Osteoblast (primary cell): ENCODE data around the gene ZNF689. TPM values are rescaled to one million over a fixed set of nuclear protein-coding genes. Genes with fewer than 3 reads are reported as not detected.

Experiments
- DNase-seq: peaks from one replicate; pipeline ENCODE4 v3.0.0; 2011; ENCODE audit warnings: low spot score, mixed read lengths; ENCODE audit not compliant: insufficient read length; ENCODE audit errors: missing footprints
- H2AFZ ChIP-seq: 2 replicates; pipeline ENCODE4 v1.6.0; 2011; ENCODE audit warnings: mild to moderate bottlenecking, low read length
- H3K27ac ChIP-seq: 2 replicates; pipeline ENCODE4 v1.5.1; 2011; ENCODE audit warnings: mild to moderate bottlenecking, low read depth, low read length, moderate library complexity
- H3K27me3 ChIP-seq: 2 replicates; pipeline ENCODE4 v1.6.0; 2012; ENCODE audit warnings: mild to moderate bottlenecking, control low read depth, inconsistent platforms, low read length, moderate library complexity; ENCODE audit not compliant: insufficient read depth
- H3K36me3 ChIP-seq: 2 replicates; pipeline ENCODE4 v1.5.1; 2011; ENCODE audit warnings: mild to moderate bottlenecking, low read length, control low read depth, moderate library complexity; ENCODE audit not compliant: insufficient read depth
- H3K4me1 ChIP-seq: 2 replicates; pipeline ENCODE4 v1.5.1; 2011; ENCODE audit warnings: mild to moderate bottlenecking, low read length, control low read depth, moderate library complexity; ENCODE audit not compliant: insufficient read depth
- H3K4me2 ChIP-seq: 2 replicates; pipeline ENCODE4 v1.6.0; 2011; ENCODE audit warnings: mild to moderate bottlenecking, low read length; ENCODE audit not compliant: insufficient read depth
- H3K4me3 ChIP-seq: fragments of 200-600 bp; sonication (generic); 3 replicates; pipeline ENCODE4 v1.5.1; 2012; ENCODE audit warnings: mild to moderate bottlenecking, low read length, inconsistent platforms; ENCODE audit not compliant: insufficient read depth
- H3K79me2 ChIP-seq: 2 replicates; pipeline ENCODE4 v1.6.0; 2012; ENCODE audit warnings: mild to moderate bottlenecking, low read length, control low read depth, inconsistent platforms; ENCODE audit not compliant: insufficient read depth
- H3K9me3 ChIP-seq: 2 replicates; pipeline ENCODE4 v1.5.1; 2011; ENCODE audit warnings: low read depth, low read length, control low read depth
- H4K20me1 ChIP-seq: 2 replicates; pipeline ENCODE4 v1.6.0; 2012; ENCODE audit warnings: mild to moderate bottlenecking, low read length, control low read depth; ENCODE audit not compliant: insufficient read depth
- small RNA-seq: library from RNA; depleted of rRNA; stranded (forward); fragments of <200 nt; gene quantifications from one replicate; pipeline ENCODE3, GENCODE V24; 2012
- total RNA-seq: library from RNA; depleted of rRNA; stranded (reverse); fragments of >200 nt; gene quantifications from 2 replicates; pipeline ENCODE4 v1.2.3, GENCODE V29; 2012
- TF ChIP-seq, protein P1 (sequence below): IDR thresholded peaks from 2 replicates; pipeline ENCODE4 v1.5.1; 2011; ENCODE audit warnings: mild to moderate bottlenecking, low read depth, low read length, moderate library complexity; ENCODE audit errors: extremely low read depth

The ZNF689 gene
- total RNA-seq, 1 donor: 8.3 TPM

DNA sequence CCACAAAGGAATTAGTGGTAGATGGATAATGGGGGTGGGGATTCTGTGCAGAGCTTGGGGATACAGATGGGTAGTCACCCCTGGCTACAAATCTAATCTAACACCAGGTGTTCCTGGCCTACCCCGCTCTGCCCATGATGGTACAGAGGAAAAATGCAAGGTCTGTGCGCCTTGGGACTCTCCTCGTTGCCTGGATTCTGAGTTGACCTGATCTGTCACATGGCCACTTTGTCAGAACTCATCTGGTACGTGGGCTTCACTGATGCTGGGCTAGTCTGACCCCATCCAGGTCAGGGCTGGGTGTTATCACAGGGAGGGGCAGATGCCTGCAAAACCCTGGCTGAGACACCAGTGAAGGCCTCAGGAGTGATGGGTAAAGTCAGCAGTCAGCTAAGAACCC lies 57.2 kb downstream of the ZNF689 start:
- H3K9me3 ChIP-seq: no peaks in the 10 kb centered on the region
- DNase-seq: no peak
- H3K4me2 ChIP-seq: no peak overlapping the region
- H3K36me3 ChIP-seq: peaks cover 16% of the 10 kb centered on the region
- H3K4me3 ChIP-seq: no peak overlapping the region
- no peak overlapping the region for H2AFZ ChIP-seq
- H3K79me2 ChIP-seq: peaks cover 15% of the 10 kb centered on the region
- no peaks in the 10 kb centered on the region for H3K27me3 ChIP-seq
- peaks cover 2% of the 10 kb centered on the region for H3K4me1 ChIP-seq
- no peak overlapping the region for H3K27ac ChIP-seq
- TF ChIP-seq, protein P1, sequence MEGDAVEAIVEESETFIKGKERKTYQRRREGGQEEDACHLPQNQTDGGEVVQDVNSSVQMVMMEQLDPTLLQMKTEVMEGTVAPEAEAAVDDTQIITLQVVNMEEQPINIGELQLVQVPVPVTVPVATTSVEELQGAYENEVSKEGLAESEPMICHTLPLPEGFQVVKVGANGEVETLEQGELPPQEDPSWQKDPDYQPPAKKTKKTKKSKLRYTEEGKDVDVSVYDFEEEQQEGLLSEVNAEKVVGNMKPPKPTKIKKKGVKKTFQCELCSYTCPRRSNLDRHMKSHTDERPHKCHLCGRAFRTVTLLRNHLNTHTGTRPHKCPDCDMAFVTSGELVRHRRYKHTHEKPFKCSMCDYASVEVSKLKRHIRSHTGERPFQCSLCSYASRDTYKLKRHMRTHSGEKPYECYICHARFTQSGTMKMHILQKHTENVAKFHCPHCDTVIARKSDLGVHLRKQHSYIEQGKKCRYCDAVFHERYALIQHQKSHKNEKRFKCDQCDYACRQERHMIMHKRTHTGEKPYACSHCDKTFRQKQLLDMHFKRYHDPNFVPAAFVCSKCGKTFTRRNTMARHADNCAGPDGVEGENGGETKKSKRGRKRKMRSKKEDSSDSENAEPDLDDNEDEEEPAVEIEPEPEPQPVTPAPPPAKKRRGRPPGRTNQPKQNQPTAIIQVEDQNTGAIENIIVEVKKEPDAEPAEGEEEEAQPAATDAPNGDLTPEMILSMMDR: no peak
- no peaks in the 10 kb centered on the region for H4K20me1 ChIP-seq

Small RNAs within 50 kb of the gene (small RNA-seq; reads per million reads assigned to genes)
- gene AC093249.1 (not detected), gene AC093249.4 (not detected)

Other genes starting within 250 kb of the ZNF689 start
- gene TBC1D10B, start 239.9 kb downstream of the ZNF689 start, total RNA-seq: 26.5 and 31.5 TPM in 2 replicates
- not detected in 2 replicates for gene MYL11, start 235.6 kb downstream of the ZNF689 start, total RNA-seq
- gene SEPTIN1, start 227.8 kb downstream of the ZNF689 start, total RNA-seq: 0.29 TPM in 1 of 2 replicates, not detected in the other
- 10.0 and 10.9 TPM in 2 replicates for gene ZNF48, start 215.0 kb downstream of the ZNF689 start, total RNA-seq
- gene ZNF771, start 202.8 kb downstream of the ZNF689 start, total RNA-seq: 10.9 and 14.8 TPM in 2 replicates
- gene DCTPP1, start 180.4 kb downstream of the ZNF689 start, total RNA-seq: 13.6 and 13.8 TPM in 2 replicates
- gene SEPHS2, start 164.5 kb downstream of the ZNF689 start, total RNA-seq: 18.0 and 20.3 TPM in 2 replicates
- gene ITGAL, start 137.6 kb downstream of the ZNF689 start, total RNA-seq: 0.36 TPM in 1 of 2 replicates, not detected in the other
- gene ZNF768, start 83.8 kb downstream of the ZNF689 start, total RNA-seq: 22.7 and 25.0 TPM in 2 replicates
- 16.6 and 17.1 TPM in 2 replicates for gene ZNF747, start 75.5 kb downstream of the ZNF689 start, total RNA-seq
- 5.3 and 7.6 TPM in 2 replicates for gene ZNF764, start 52.0 kb downstream of the ZNF689 start, total RNA-seq
- gene ZNF688, start 38.7 kb downstream of the ZNF689 start, total RNA-seq: 10.9 and 12.3 TPM in 2 replicates
- gene ZNF785, start 24.7 kb downstream of the ZNF689 start, total RNA-seq: 13.4 and 13.6 TPM in 2 replicates
- gene PRR14, start 40.6 kb upstream of the ZNF689 start, total RNA-seq: 6.8 and 8.0 TPM in 2 replicates
- gene FBRS, start 48.0 kb upstream of the ZNF689 start, total RNA-seq: 24.5 and 30.8 TPM in 2 replicates
- 16.3 and 19.2 TPM in 2 replicates for gene SRCAP, start 88.8 kb upstream of the ZNF689 start, total RNA-seq
- gene PHKG2, start 138.0 kb upstream of the ZNF689 start, total RNA-seq: 20.3 and 25.0 TPM in 2 replicates
- 2.4 and 2.9 TPM in 2 replicates for gene CFAP119, start 151.7 kb upstream of the ZNF689 start, total RNA-seq
- 63.1 and 88.3 TPM in 2 replicates for gene RNF40, start 151.9 kb upstream of the ZNF689 start, total RNA-seq
- 15.3 and 16.3 TPM in 2 replicates for gene ZNF629, start 176.8 kb upstream of the ZNF689 start, total RNA-seq